ENCODE results near the gene PRM1. TPM values are rescaled to one million over a fixed set of nuclear protein-coding genes. Genes with fewer than 3 reads are reported as not detected.

Gene PRM1
- total RNA-seq, 1 donor from 2014 or later: not detected

- Histone ChIP-seq H3K27me3 (ENCODE audit: control insufficient read depth in 3 of 3, insufficient read depth in 3 of 3, low read length in 3 of 3) (no peaks in the 10 kb centered on the region), H3K36me3 (ENCODE audit: control insufficient read depth in 3 of 3, insufficient read depth in 3 of 3, low read length in 3 of 3) (no peaks in the 10 kb centered on the region), H3K9me3 (ENCODE audit: control insufficient read depth in 3 of 3, low read length in 3 of 3) (no peaks in the 10 kb centered on the region), H3K4me1 (ENCODE audit: control insufficient read depth in 3 of 3, insufficient read depth in 3 of 3, low read length in 3 of 3) (peaks cover 15 to 25% (median 21%) of the 10 kb centered on the region in 3 donors), H3K9ac (ENCODE audit: low read depth in 1 of 3, low read length in 3 of 3) (no peak overlapping the region), H3K4me3 (ENCODE audit: low read length in 3 of 3) (no peak overlapping the region), H3K27ac (ENCODE audit: low read depth, low read length) (no peak overlapping the region)
Observed at GRCh38 chr16:11259655-11260595, 21.2 kb downstream of the PRM1 start.

- H3K9ac ChIP-seq (ENCODE audit: low read depth in 1 of 3, low read length in 3 of 3): peak overlapping the region in 1 of 3 donors; percentile 57
- H3K27ac ChIP-seq (ENCODE audit: low read depth, low read length): no peak overlapping the region
- no peaks in the 10 kb centered on the region for H3K27me3 ChIP-seq (ENCODE audit: control insufficient read depth in 3 of 3, insufficient read depth in 3 of 3, low read length in 3 of 3)
- peak overlapping the region; percentile 18 to 68 (median 48) for H3K4me3 ChIP-seq (ENCODE audit: low read length in 3 of 3)
- H3K9me3 ChIP-seq (ENCODE audit: control insufficient read depth in 3 of 3, low read length in 3 of 3): no peaks in the 10 kb centered on the region
- peaks cover 18 to 30% (median 26%) of the 10 kb centered on the region in 3 donors for H3K4me1 ChIP-seq (ENCODE audit: control insufficient read depth in 3 of 3, insufficient read depth in 3 of 3, low read length in 3 of 3)
- no peaks in the 10 kb centered on the region for H3K36me3 ChIP-seq (ENCODE audit: control insufficient read depth in 3 of 3, insufficient read depth in 3 of 3, low read length in 3 of 3)
Observed at GRCh38 chr16:11258553-11259492, 22.3 kb downstream of the PRM1 start.

- Histone ChIP-seq H3K27ac (ENCODE audit: low read depth, low read length) (peak overlapping the region; percentile 97), H3K36me3 (ENCODE audit: control insufficient read depth in 3 of 3, insufficient read depth in 3 of 3, low read length in 3 of 3) (no peaks in the 10 kb centered on the region), H3K9ac (ENCODE audit: low read depth in 1 of 3, low read length in 3 of 3) (peak overlapping the region in 2 of 3 donors; percentile 93 to 95), H3K4me1 (ENCODE audit: control insufficient read depth in 3 of 3, insufficient read depth in 3 of 3, low read length in 3 of 3) (peaks cover 20 to 32% (median 30%) of the 10 kb centered on the region in 3 donors), H3K9me3 (ENCODE audit: control insufficient read depth in 3 of 3, low read length in 3 of 3) (no peaks in the 10 kb centered on the region), H3K27me3 (ENCODE audit: control insufficient read depth in 3 of 3, insufficient read depth in 3 of 3, low read length in 3 of 3) (no peaks in the 10 kb centered on the region), H3K4me3 (ENCODE audit: low read length in 3 of 3) (peak overlapping the region; percentile 71 to 82 (median 81))
Observed at GRCh38 chr16:11257131-11257938, 23.8 kb downstream of the PRM1 start.

GRCh38 chr16:11256661-11257130 is 24.4 kb downstream of the PRM1 start:
- Histone ChIP-seq H3K9me3 (ENCODE audit: control insufficient read depth in 3 of 3, low read length in 3 of 3) (no peaks in the 10 kb centered on the region), H3K4me3 (ENCODE audit: low read length in 3 of 3) (peak overlapping the region; percentile 79 to 82 (median 81)), H3K36me3 (ENCODE audit: control insufficient read depth in 3 of 3, insufficient read depth in 3 of 3, low read length in 3 of 3) (no peaks in the 10 kb centered on the region), H3K27me3 (ENCODE audit: control insufficient read depth in 3 of 3, insufficient read depth in 3 of 3, low read length in 3 of 3) (no peaks in the 10 kb centered on the region), H3K9ac (ENCODE audit: low read depth in 1 of 3, low read length in 3 of 3) (peak overlapping the region; percentile 87 to 95 (median 93)), H3K4me1 (ENCODE audit: control insufficient read depth in 3 of 3, insufficient read depth in 3 of 3, low read length in 3 of 3) (peaks cover 20 to 32% (median 30%) of the 10 kb centered on the region in 3 donors), H3K27ac (ENCODE audit: low read depth, low read length) (peak overlapping the region; percentile 97)

- Histone ChIP-seq H3K27me3 (ENCODE audit: control insufficient read depth in 3 of 3, insufficient read depth in 3 of 3, low read length in 3 of 3) (no peaks in the 10 kb centered on the region), H3K4me1 (ENCODE audit: control insufficient read depth in 3 of 3, insufficient read depth in 3 of 3, low read length in 3 of 3) (peaks cover 20 to 32% (median 30%) of the 10 kb centered on the region in 3 donors), H3K4me3 (ENCODE audit: low read length in 3 of 3) (peak within 1 kb of the TSS; percentile 79 to 82 (median 81)), H3K9me3 (ENCODE audit: control insufficient read depth in 3 of 3, low read length in 3 of 3) (no peaks in the 10 kb centered on the region), H3K9ac (ENCODE audit: low read depth in 1 of 3, low read length in 3 of 3) (peak within 1 kb of the TSS; percentile 87 to 95 (median 93)), H3K27ac (ENCODE audit: low read depth, low read length) (peak within 1 kb of the TSS; percentile 97), H3K36me3 (ENCODE audit: control insufficient read depth in 3 of 3, insufficient read depth in 3 of 3, low read length in 3 of 3) (no peaks in the 10 kb centered on the region)
Observed at GRCh38 chr16:11255737-11256660, 25.1 kb downstream of the PRM1 start, which contains the start of gene SOCS1. Gene SOCS1 (minus strand): TSS chr16:11256204. CDS start chr16:11255478, 726 bp downstream.

GRCh38 chr16:11254913-11255736 is 26.0 kb downstream of the PRM1 start:
- Histone ChIP-seq H3K27ac (ENCODE audit: low read depth, low read length) (peak overlapping the region; percentile 68), H3K9ac (ENCODE audit: low read depth in 1 of 3, low read length in 3 of 3) (peak overlapping the region in 2 of 3 donors; percentile 74 to 79), H3K4me1 (ENCODE audit: control insufficient read depth in 3 of 3, insufficient read depth in 3 of 3, low read length in 3 of 3) (peaks cover 20 to 32% (median 30%) of the 10 kb centered on the region in 3 donors), H3K27me3 (ENCODE audit: control insufficient read depth in 3 of 3, insufficient read depth in 3 of 3, low read length in 3 of 3) (no peaks in the 10 kb centered on the region), H3K36me3 (ENCODE audit: control insufficient read depth in 3 of 3, insufficient read depth in 3 of 3, low read length in 3 of 3) (no peaks in the 10 kb centered on the region), H3K4me3 (ENCODE audit: low read length in 3 of 3) (peak overlapping the region; percentile 48 to 81 (median 71)), H3K9me3 (ENCODE audit: control insufficient read depth in 3 of 3, low read length in 3 of 3) (no peaks in the 10 kb centered on the region)

GRCh38 chr16:11253995-11254912 is 26.9 kb downstream of the PRM1 start:
- Histone ChIP-seq H3K36me3 (ENCODE audit: control insufficient read depth in 3 of 3, insufficient read depth in 3 of 3, low read length in 3 of 3) (no peaks in the 10 kb centered on the region), H3K4me3 (ENCODE audit: low read length in 3 of 3) (peak overlapping the region in 2 of 3 donors; percentile 50 to 71), H3K4me1 (ENCODE audit: control insufficient read depth in 3 of 3, insufficient read depth in 3 of 3, low read length in 3 of 3) (peaks cover 19 to 30% (median 28%) of the 10 kb centered on the region in 3 donors), H3K27me3 (ENCODE audit: control insufficient read depth in 3 of 3, insufficient read depth in 3 of 3, low read length in 3 of 3) (no peaks in the 10 kb centered on the region), H3K27ac (ENCODE audit: low read depth, low read length) (no peak overlapping the region), H3K9ac (ENCODE audit: low read depth in 1 of 3, low read length in 3 of 3) (peak overlapping the region in 2 of 3 donors; percentile 29 to 79), H3K9me3 (ENCODE audit: control insufficient read depth in 3 of 3, low read length in 3 of 3) (no peaks in the 10 kb centered on the region)

Measured in skeletal muscle tissue (tissue), 4 donors.